Endodermal cell (in vitro differentiated cells): ENCODE data around the gene SPATA17. TPM values are rescaled to one million over a fixed set of nuclear protein-coding genes. Genes with fewer than 3 reads are reported as not detected.

Experiments
- DNase-seq: peaks from one replicate; pipeline ENCODE4 v3.0.0-alpha.2; 2017
- H3K27ac ChIP-seq: 2 replicates; pipeline ENCODE4 v1.5.1; 2013; ENCODE audit warnings: mild to moderate bottlenecking, low read depth, low read length, moderate library complexity
- H3K27me3 ChIP-seq: 2 replicates; pipeline ENCODE4 v1.6.1; 2013; ENCODE audit warnings: mild to moderate bottlenecking, low read length, moderate library complexity; ENCODE audit not compliant: insufficient read depth, control insufficient read depth, poor library complexity, severe bottlenecking
- H3K36me3 ChIP-seq: 2 replicates; pipeline ENCODE4 v1.7.0; 2013; ENCODE audit warnings: mild to moderate bottlenecking, low read length, moderate library complexity; ENCODE audit not compliant: control insufficient read depth, insufficient read depth
- H3K4me1 ChIP-seq: one replicate; pipeline ENCODE4 v1.7.0; 2013; ENCODE audit warnings: low read length; ENCODE audit not compliant: control insufficient read depth, insufficient read depth
- H3K4me3 ChIP-seq: 2 replicates; pipeline ENCODE4 v1.5.1; 2013; ENCODE audit warnings: mild to moderate bottlenecking, low read length, moderate library complexity
- H3K9ac ChIP-seq: 2 replicates; pipeline ENCODE4 v1.6.1; 2013; ENCODE audit warnings: mild to moderate bottlenecking, low read length, moderate library complexity; ENCODE audit not compliant: poor library complexity, severe bottlenecking; ENCODE audit errors: extremely low read depth
- H3K9me3 ChIP-seq: 2 replicates; pipeline ENCODE4 v1.6.1; 2013; ENCODE audit warnings: mild to moderate bottlenecking, low read length, moderate library complexity; ENCODE audit not compliant: control insufficient read depth
- H3K27ac Mint-ChIP-seq: 2 replicates; pipeline ENCODE4 v1.8.0; 2020; ENCODE audit warnings: mixed read lengths
- H3K27me3 Mint-ChIP-seq: 2 replicates; pipeline ENCODE4 v1.8.0; 2021; ENCODE audit warnings: mild to moderate bottlenecking, mixed read lengths; ENCODE audit not compliant: insufficient read depth
- H3K36me3 Mint-ChIP-seq: 2 replicates; pipeline ENCODE4 v1.8.0; 2020; ENCODE audit warnings: low read depth, mixed read lengths
- H3K4me1 Mint-ChIP-seq: 2 replicates; pipeline ENCODE4 v1.8.0; 2020; ENCODE audit warnings: mixed read lengths
- H3K4me3 Mint-ChIP-seq: 2 replicates; pipeline ENCODE4 v1.8.0; 2020; ENCODE audit warnings: mild to moderate bottlenecking, moderate library complexity, mixed read lengths
- H3K9me3 Mint-ChIP-seq: 2 replicates; pipeline ENCODE4 v1.8.0; 2020; ENCODE audit warnings: mild to moderate bottlenecking, mixed read lengths
- CTCF ChIP-seq: fragments of 200-600 bp; sonication (generic); conservative IDR thresholded peaks from 2 replicates; pipeline ENCODE4 v1.5.0; 2021; ENCODE audit warnings: antibody characterized with exemption, mild to moderate bottlenecking
- WGBS, 2 experiments: methylation state at CpG; one replicate each; pipeline versions ENCODE4 v1.1.5 to v1.1.7; 2013; ENCODE audit warnings: missing lambda C conversion rate in 2 of 2, mixed read lengths in 1 of 2; ENCODE audit not compliant: insufficient coverage in 1 of 2, insufficient read length in 1 of 2; 5-methylcytosine and 5-hydroxymethylcytosine counted together
- total RNA-seq, 2 donors: library from RNA; stranded (reverse); fragmentation: NEBNext Ultra II Directional in 1 of 2; extraction: Animal tissue kit (Norgen Biotek cat#: 25700) in 1 of 2; gene quantifications; 2 replicates in 1 of 2; 3 replicates in 1 of 2; pipeline ENCODE4 v1.2.1, GENCODE V29; 2021

The SPATA17 gene
- total RNA-seq, 2 donors from 2014 or later, result 0.93 to 1.6 TPM

- peaks cover 1% of the 10 kb centered on the region for H3K4me1 Mint-ChIP-seq
- WGBS, 2 experiments, result no CpG with 5 or more reads among the region's 1 CpG
- Histone ChIP-seq H3K9me3 (no peaks in the 10 kb centered on the region), H3K36me3 (no peaks in the 10 kb centered on the region), H3K4me1 (no peaks in the 10 kb centered on the region), H3K27me3 (no peaks in the 10 kb centered on the region), H3K4me3 (no peak overlapping the region), H3K27ac (no peak overlapping the region), H3K9ac (no peak overlapping the region)
- H3K4me3 Mint-ChIP-seq, result no peak overlapping the region
- DNase-seq, result no peak
- no peaks in the 10 kb centered on the region for H3K27me3 Mint-ChIP-seq
- no peaks in the 10 kb centered on the region for H3K36me3 Mint-ChIP-seq
- no peak for TF ChIP-seq CTCF
- H3K27ac Mint-ChIP-seq, result no peak overlapping the region
- no peaks in the 10 kb centered on the region for H3K9me3 Mint-ChIP-seq
Observed at GRCh38 chr1:217896490-217896889, 265.3 kb downstream of the SPATA17 start.

GRCh38 chr1:217897100-217897499 lies 266.0 kb downstream of the SPATA17 start:
- no peak overlapping the region for H3K4me3 ChIP-seq
- no peaks in the 10 kb centered on the region for H3K9me3 Mint-ChIP-seq
- no peaks in the 10 kb centered on the region for H3K27me3 ChIP-seq
- no peak for DNase-seq
- H3K4me1 Mint-ChIP-seq, result peaks cover 2% of the 10 kb centered on the region
- H3K4me1 ChIP-seq, result no peaks in the 10 kb centered on the region
- no peak overlapping the region for H3K27ac ChIP-seq
- no peaks in the 10 kb centered on the region for H3K36me3 ChIP-seq
- no peak overlapping the region for H3K4me3 Mint-ChIP-seq
- H3K27ac Mint-ChIP-seq, result no peak overlapping the region
- no peaks in the 10 kb centered on the region for H3K9me3 ChIP-seq
- WGBS, 2 experiments, result 92 to 93% methylated on average over 2 of the region's 2 CpGs
- no peaks in the 10 kb centered on the region for H3K27me3 Mint-ChIP-seq
- no peaks in the 10 kb centered on the region for H3K36me3 Mint-ChIP-seq
- no peak for TF ChIP-seq CTCF
- H3K9ac ChIP-seq, result no peak overlapping the region

- Mint-ChIP-seq H3K36me3 (no peaks in the 10 kb centered on the region), H3K27me3 (peaks cover 8% of the 10 kb centered on the region), H3K27ac (no peak overlapping the region), H3K9me3 (no peaks in the 10 kb centered on the region), H3K4me3 (no peak overlapping the region), H3K4me1 (peaks cover 2% of the 10 kb centered on the region)
- no peaks in the 10 kb centered on the region for H3K4me1 ChIP-seq
- 95 to 100% methylated on average over 1 of the region's 1 CpG for WGBS, 2 experiments
- H3K27ac ChIP-seq, result no peak overlapping the region
- H3K9me3 ChIP-seq, result no peaks in the 10 kb centered on the region
- no peak overlapping the region for H3K9ac ChIP-seq
- no peaks in the 10 kb centered on the region for H3K36me3 ChIP-seq
- H3K27me3 ChIP-seq, result no peaks in the 10 kb centered on the region
- no peak for TF ChIP-seq CTCF
- no peak overlapping the region for H3K4me3 ChIP-seq
- DNase-seq, result no peak
Observed at GRCh38 chr1:217899614-217900013, 268.5 kb downstream of the SPATA17 start.
